Calu3 (cell line): ENCODE measurements around the gene EP300. TPM values are rescaled to one million over a fixed set of nuclear protein-coding genes. Genes with fewer than 3 reads are reported as not detected.

Experiments used
- BruUV-seq: library from RNA; stranded (reverse); fragments of 400-500 nt; replicated peaks from 2 replicates; lab custom pipeline; 2021; lab: Mats Ljungman, UMichigan
- CTCF ChIA-PET: fragments of 300-600 bp; sonication (Branson Sonifier 250); formaldehyde crosslinking; loops from one replicate; lab custom pipeline; 2022; ENCODE audit warnings: antibody characterized with exemption; lab: Charles Lee
- DNase-seq: peaks from one replicate; pipeline ENCODE4 v3.0.0; 2022
- H3K27ac Mint-ChIP-seq: one replicate; pipeline ENCODE4 v1.8.0; 2022; ENCODE audit warnings: mixed read lengths; ENCODE audit not compliant: unreplicated experiment
- H3K27me3 Mint-ChIP-seq: one replicate; pipeline ENCODE4 v1.8.0; 2022; ENCODE audit warnings: mixed read lengths; ENCODE audit not compliant: unreplicated experiment
- H3K36me3 Mint-ChIP-seq: one replicate; pipeline ENCODE4 v1.8.0; 2022; ENCODE audit warnings: mild to moderate bottlenecking, moderate library complexity, mixed read lengths; ENCODE audit not compliant: insufficient read depth, unreplicated experiment
- H3K4me1 Mint-ChIP-seq: one replicate; pipeline ENCODE4 v1.8.0; 2022; ENCODE audit warnings: mild to moderate bottlenecking, low read depth, mixed read lengths; ENCODE audit not compliant: unreplicated experiment
- H3K4me3 Mint-ChIP-seq: one replicate; pipeline ENCODE4 v1.8.0; 2022; ENCODE audit warnings: mild to moderate bottlenecking, low read depth, moderate library complexity, mixed read lengths; ENCODE audit not compliant: unreplicated experiment
- H3K9me3 Mint-ChIP-seq: one replicate; pipeline ENCODE4 v1.8.0; 2022; ENCODE audit warnings: low read depth, mixed read lengths; ENCODE audit not compliant: unreplicated experiment
- CTCF ChIP-seq: fragments of 200-600 bp; IDR thresholded peaks from one replicate; pipeline ENCODE4 v1.8.0; 2022; ENCODE audit warnings: antibody characterized with exemption; ENCODE audit not compliant: unreplicated experiment
- intact Hi-C: fragments of 100-400 bp; cut with micrococcal nuclease; formaldehyde crosslinking; loops from one replicate; pipeline ENCODE4 v1.10.0; 2022; ENCODE audit not compliant: unreplicated experiment
- total RNA-seq: library from RNA; stranded (reverse); gene quantifications from 2 replicates; pipeline ENCODE4 v1.2.3, GENCODE V29; 2022

EP300 gene
- total RNA-seq, 1 experiment from 2014 or later: 71.5 TPM

- Mint-ChIP-seq H3K9me3 (peaks cover 2% of the 10 kb centered on the region), H3K4me3 (no peak overlapping the region), H3K36me3 (peaks cover 26% of the 10 kb centered on the region), H3K4me1 (peaks cover 8% of the 10 kb centered on the region), H3K27ac (no peak overlapping the region), H3K27me3 (no peaks in the 10 kb centered on the region)
- intact Hi-C loops: no loop called here
- CTCF ChIA-PET: no interaction called here
- no TSS peak for BruUV-seq
- TF ChIP-seq CTCF: no peak
- no peak for DNase-seq
Observed at GRCh38 chr22:41215926-41216325, 123.5 kb downstream of the EP300 start.

- Mint-ChIP-seq H3K27ac (no peak overlapping the region), H3K9me3 (peaks cover 2% of the 10 kb centered on the region), H3K36me3 (peaks cover 31% of the 10 kb centered on the region), H3K27me3 (no peaks in the 10 kb centered on the region), H3K4me1 (peaks cover 8% of the 10 kb centered on the region), H3K4me3 (no peak overlapping the region)
- no peak for DNase-seq
- intact Hi-C loops: no loop called here
- CTCF ChIA-PET: no interaction called here
- no TSS peak for BruUV-seq
- no peak for TF ChIP-seq CTCF
Observed at GRCh38 chr22:41216984-41217383, 124.6 kb downstream of the EP300 start.

GRCh38 chr22:41217553-41218157 is 125.3 kb downstream of the EP300 start:
- BruUV-seq: no TSS peak
- Mint-ChIP-seq H3K4me1 (peaks cover 8% of the 10 kb centered on the region), H3K4me3 (no peak overlapping the region), H3K36me3 (peaks cover 31% of the 10 kb centered on the region), H3K27me3 (no peaks in the 10 kb centered on the region), H3K9me3 (peaks cover 2% of the 10 kb centered on the region), H3K27ac (no peak overlapping the region)
- DNase-seq: no peak
- CTCF ChIA-PET: no interaction called here
- no peak for TF ChIP-seq CTCF
- intact Hi-C loops: no loop called here

GRCh38 chr22:41222846-41223507 is 130.6 kb downstream of the EP300 start:
- TF ChIP-seq CTCF: no peak
- intact Hi-C loops: no loop called here
- no peak for DNase-seq
- Mint-ChIP-seq H3K9me3 (no peaks in the 10 kb centered on the region), H3K27ac (no peak overlapping the region), H3K27me3 (no peaks in the 10 kb centered on the region), H3K4me3 (no peak overlapping the region), H3K36me3 (peaks cover 47% of the 10 kb centered on the region), H3K4me1 (no peaks in the 10 kb centered on the region)
- no TSS peak for BruUV-seq
- CTCF ChIA-PET: interaction anchor here (0.6 kb wide), 2 partner anchors 15 to 51 kb away, joined by 3 to 6 read pairs; no protein-coding TSS in a partner anchor
